ENCODE results near the gene SSNA1.
"Not testable (repeated sequence)": the region's sequence is repeated elsewhere in the genome, so short reads cannot be mapped to it uniquely, and the experiment has no call there.

Gene SSNA1

GRCh38 chr9:137234055-137234697, 45.7 kb downstream of the SSNA1 start:
- no peak for DNase-seq

- no peak for DNase-seq
Measured at GRCh38 chr9:137234758-137235423, 46.4 kb downstream of the SSNA1 start.

- no peak for DNase-seq
Measured at GRCh38 chr9:137235424-137236237, 47.2 kb downstream of the SSNA1 start.

- peak; percentile 95 for DNase-seq
Measured at GRCh38 chr9:137236238-137236935, 47.9 kb downstream of the SSNA1 start.

- no peak for DNase-seq
Measured at GRCh38 chr9:137236936-137237421, 48.5 kb downstream of the SSNA1 start.

GRCh38 chr9:137237759-137238726, 49.6 kb downstream of the SSNA1 start:
- no peak for DNase-seq

- DNase-seq = not testable (repeated sequence)
Measured at GRCh38 chr9:137239541-137240200, 51.2 kb downstream of the SSNA1 start.

Measured in activated CD4-positive, alpha-beta T cell treated with anti-CD3 and anti-CD28 coated beads for 48 hours (primary cell).